ENCODE results near the gene NRDC.

The NRDC gene

GRCh38 chr1:51784997-51785421 is 93.5 kb downstream of the NRDC start:
- DNase-seq (ENCODE audit: low read depth in 2 of 3, low spot score in 1 of 3): no peak

- no peak for DNase-seq (ENCODE audit: low read depth in 2 of 3, low spot score in 1 of 3)
Observed at GRCh38 chr1:51780927-51781326, 97.6 kb downstream of the NRDC start.

- DNase-seq (ENCODE audit: low read depth in 2 of 3, low spot score in 1 of 3): no peak
Observed at GRCh38 chr1:51776408-51776807, 102.1 kb downstream of the NRDC start.

- no peak for DNase-seq (ENCODE audit: low read depth in 2 of 3, low spot score in 1 of 3)
Observed at GRCh38 chr1:51768971-51769588, 109.4 kb downstream of the NRDC start.

- DNase-seq (ENCODE audit: low read depth in 2 of 3, low spot score in 1 of 3): no peak
Observed at GRCh38 chr1:51761351-51761750, 117.2 kb downstream of the NRDC start.

GRCh38 chr1:51760872-51761271 is 117.7 kb downstream of the NRDC start:
- DNase-seq (ENCODE audit: low read depth in 2 of 3, low spot score in 1 of 3): no peak

- DNase-seq (ENCODE audit: low read depth in 2 of 3, low spot score in 1 of 3): no peak
Observed at GRCh38 chr1:51758310-51758709, 120.2 kb downstream of the NRDC start.

- DNase-seq (ENCODE audit: low read depth in 2 of 3, low spot score in 1 of 3): no peak
Observed at GRCh38 chr1:51756290-51756689, 122.2 kb downstream of the NRDC start.

GRCh38 chr1:51755437-51755836 is 123.1 kb downstream of the NRDC start:
- no peak for DNase-seq (ENCODE audit: low read depth in 2 of 3, low spot score in 1 of 3)

- DNase-seq (ENCODE audit: low read depth in 2 of 3, low spot score in 1 of 3): no peak
Observed at GRCh38 chr1:51754666-51755065, 123.9 kb downstream of the NRDC start.

GRCh38 chr1:51753969-51754368 is 124.6 kb downstream of the NRDC start:
- no peak for DNase-seq (ENCODE audit: low read depth in 2 of 3, low spot score in 1 of 3)

- DNase-seq (ENCODE audit: low read depth in 2 of 3, low spot score in 1 of 3): no peak
Observed at GRCh38 chr1:51752073-51752948, 126.2 kb downstream of the NRDC start.

GRCh38 chr1:51750729-51751128 is 127.8 kb downstream of the NRDC start:
- no peak for DNase-seq (ENCODE audit: low read depth in 2 of 3, low spot score in 1 of 3)

GRCh38 chr1:51750218-51750617 is 128.3 kb downstream of the NRDC start:
- no peak for DNase-seq (ENCODE audit: low read depth in 2 of 3, low spot score in 1 of 3)

- no peak for DNase-seq (ENCODE audit: low read depth in 2 of 3, low spot score in 1 of 3)
Observed at GRCh38 chr1:51749151-51749550, 129.4 kb downstream of the NRDC start.

- no peak for DNase-seq (ENCODE audit: low read depth in 2 of 3, low spot score in 1 of 3)
Observed at GRCh38 chr1:51745304-51745570, 133.3 kb downstream of the NRDC start.

GRCh38 chr1:51744506-51745303 is 133.8 kb downstream of the NRDC start:
- DNase-seq (ENCODE audit: low read depth in 2 of 3, low spot score in 1 of 3): no peak

- DNase-seq (ENCODE audit: low read depth in 2 of 3, low spot score in 1 of 3): no peak
Observed at GRCh38 chr1:51741121-51741681, 137.3 kb downstream of the NRDC start.

- DNase-seq (ENCODE audit: low read depth in 2 of 3, low spot score in 1 of 3): no peak
Observed at GRCh38 chr1:51740652-51741051, 137.9 kb downstream of the NRDC start.
